Adrenal gland (tissue), 12 donors: Measurements from ENCODE around the gene TCP11L2. TPM values are rescaled to one million over a fixed set of nuclear protein-coding genes. Genes with fewer than 3 reads are reported as not detected.

Experiments used
- DNase-seq, 7 donors: peaks; one replicate each; pipeline ENCODE4 v3.0.0-alpha.2; 2019 to 2020
- H3K27ac ChIP-seq, 5 donors: fragments of 200-600 bp; sonication (generic) in 4 of 5; 1 replicate in 3 of 5; 2 replicates in 2 of 5; pipeline versions ENCODE4 v1.5.1 to v1.8.0; 2016 to 2020; ENCODE audit warnings: mild to moderate bottlenecking in 1 of 5
- H3K27me3 ChIP-seq: fragments of 200-600 bp; 2 replicates; pipeline ENCODE4 v1.8.0; 2021
- H3K36me3 ChIP-seq, 2 donors: fragments of 200-600 bp; replicated peaks in 1 of 2; 1 replicate in 1 of 2; 2 replicates in 1 of 2; pipeline versions ENCODE4 v1.5.1 to v1.8.0; 2018 to 2022
- H3K4me1 ChIP-seq, 2 donors: fragments of 200-600 bp; replicated peaks in 1 of 2; 1 replicate in 1 of 2; 2 replicates in 1 of 2; pipeline versions ENCODE4 v1.5.1 to v1.8.0; 2018 to 2021
- H3K4me3 ChIP-seq, 4 donors: fragments of 200-600 bp; sonication (generic) in 3 of 4; one replicate each; pipeline ENCODE4 v1.5.1; 2016 to 2018
- H3K9me3 ChIP-seq, 3 donors: fragments of 200-600 bp; sonication (generic) in 1 of 3; replicated peaks in 1 of 3; 1 replicate in 2 of 3; 2 replicates in 1 of 3; pipeline versions ENCODE4 v1.5.1 to v1.8.0; 2016 to 2021
- POLR2A ChIP-seq, 2 donors: fragments of 450-650 bp; IDR thresholded peaks; one replicate each; pipeline ENCODE4 v1.6.1; 2017; ENCODE audit warnings: antibody characterized with exemption in 2 of 2, mild to moderate bottlenecking in 2 of 2, moderate library complexity in 1 of 2
- WGBS, 4 donors: extraction: QIAGEN DNeasy Blood & Tissue Kit in 2 of 4; methylation state at CpG; one replicate each; pipeline versions ENCODE4 v1.1.5 to v1.1.7; 2013 to 2017; 5-methylcytosine and 5-hydroxymethylcytosine counted together
- intact Hi-C, 2 donors: fragments of 100-400 bp; cut with DNase I; formaldehyde crosslinking; loops; one replicate each; pipeline versions ENCODE4 v1.14.1 to v1.15.0; 2022 to 2023
- polyA plus RNA-seq, 3 donors: library from polyadenylated mRNA; stranded (reverse); fragments of 200-250 nt in 2 of 3; fragments of 350-450 nt in 1 of 3; fragmentation: Illumina TruSeq in 1 of 3; extraction: RNeasy Lipid Tissue Mini Kit (QIAGEN cat#74804) in 1 of 3; gene quantifications; one replicate each; pipeline ENCODE4 v1.2.3, GENCODE V29; 2013 to 2014
- total RNA-seq, 9 donors: library from RNA; depleted of rRNA in 4 of 9; stranded (reverse); fragments of >200 nt in 4 of 9; fragments of 120-200 nt in 1 of 9; fragmentation: NEBNext Ultra II Directional in 1 of 9; extraction: Animal tissue kit (Norgen Biotek cat#: 25700) in 1 of 9; gene quantifications; one replicate each; pipeline versions ENCODE4 v1.1.0 to v1.2.4, GENCODE V29; 2013 to 2023
- TF ChIP-seq, protein P1 (sequence below), 6 experiments: fragments of 450-650 bp in 4 of 6; fragments of 200-600 bp in 2 of 6; sonication (generic) in 1 of 6; IDR thresholded peaks; 1 replicate in 5 of 6; 2 replicates in 1 of 6; pipeline versions ENCODE4 v1.5.1 to v1.8.0; 2016 to 2021; ENCODE audit warnings: antibody characterized with exemption in 6 of 6, mild to moderate bottlenecking in 2 of 6, moderate library complexity in 1 of 6
- donor health status: healthy with polysubstance abuse.
- donor health status: Bipolar disorder and iron deficiency.
- donor health status: DM: yes; HTN: yes; CAD: no.
- donor health status: DM: no; HTN: no; CAD: no.
- donor health status: DM: no; HTN: no; CAD: no.
- donor health status: DM: yes; HTN: yes; CAD: no.

The TCP11L2 gene
- total and polyA plus RNA-seq, 12 donors: 2.3 to 70.4 (median 37.5) TPM

DNA sequence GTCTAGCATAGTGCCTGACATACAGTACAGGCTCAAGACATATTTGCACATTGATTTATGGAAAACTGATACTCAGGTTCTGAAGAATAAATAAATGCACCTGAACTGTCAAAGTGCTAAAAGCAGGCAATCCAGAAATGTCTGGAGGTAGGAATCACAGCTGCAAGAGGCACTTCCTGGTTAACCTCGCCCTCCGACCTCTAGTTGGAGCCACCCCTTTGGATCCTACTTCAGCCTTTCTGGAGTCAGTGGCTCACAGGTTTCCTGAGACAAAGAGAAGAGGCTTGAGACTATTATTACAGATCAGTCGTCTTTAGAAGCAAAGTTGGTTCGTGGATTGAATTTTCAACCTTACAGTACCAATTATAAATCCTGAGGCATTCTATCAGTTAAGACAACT is 13.0 kb downstream of the TCP11L2 start:
- Histone ChIP-seq H3K27me3 (no peaks in the 10 kb centered on the region), H3K4me1 (peaks cover 0 to 18% of the 10 kb centered on the region in 2 donors), H3K27ac (no peak overlapping the region), H3K9me3 (no peaks in the 10 kb centered on the region), H3K36me3 (peaks cover 0 to 24% of the 10 kb centered on the region in 2 donors), H3K4me3 (no peak overlapping the region)
- no peak for DNase-seq
- intact Hi-C loops: no loop called here
- no peak for TF ChIP-seq POLR2A (IDR thresholded peaks at IDR 0.05)
- TF ChIP-seq, protein P1, sequence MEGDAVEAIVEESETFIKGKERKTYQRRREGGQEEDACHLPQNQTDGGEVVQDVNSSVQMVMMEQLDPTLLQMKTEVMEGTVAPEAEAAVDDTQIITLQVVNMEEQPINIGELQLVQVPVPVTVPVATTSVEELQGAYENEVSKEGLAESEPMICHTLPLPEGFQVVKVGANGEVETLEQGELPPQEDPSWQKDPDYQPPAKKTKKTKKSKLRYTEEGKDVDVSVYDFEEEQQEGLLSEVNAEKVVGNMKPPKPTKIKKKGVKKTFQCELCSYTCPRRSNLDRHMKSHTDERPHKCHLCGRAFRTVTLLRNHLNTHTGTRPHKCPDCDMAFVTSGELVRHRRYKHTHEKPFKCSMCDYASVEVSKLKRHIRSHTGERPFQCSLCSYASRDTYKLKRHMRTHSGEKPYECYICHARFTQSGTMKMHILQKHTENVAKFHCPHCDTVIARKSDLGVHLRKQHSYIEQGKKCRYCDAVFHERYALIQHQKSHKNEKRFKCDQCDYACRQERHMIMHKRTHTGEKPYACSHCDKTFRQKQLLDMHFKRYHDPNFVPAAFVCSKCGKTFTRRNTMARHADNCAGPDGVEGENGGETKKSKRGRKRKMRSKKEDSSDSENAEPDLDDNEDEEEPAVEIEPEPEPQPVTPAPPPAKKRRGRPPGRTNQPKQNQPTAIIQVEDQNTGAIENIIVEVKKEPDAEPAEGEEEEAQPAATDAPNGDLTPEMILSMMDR (IDR thresholded peaks at IDR 0.05): no peak
- 87 to 94% (median 90%) methylated on average over 4 of the region's 4 CpGs for WGBS, 4 donors

DNA sequence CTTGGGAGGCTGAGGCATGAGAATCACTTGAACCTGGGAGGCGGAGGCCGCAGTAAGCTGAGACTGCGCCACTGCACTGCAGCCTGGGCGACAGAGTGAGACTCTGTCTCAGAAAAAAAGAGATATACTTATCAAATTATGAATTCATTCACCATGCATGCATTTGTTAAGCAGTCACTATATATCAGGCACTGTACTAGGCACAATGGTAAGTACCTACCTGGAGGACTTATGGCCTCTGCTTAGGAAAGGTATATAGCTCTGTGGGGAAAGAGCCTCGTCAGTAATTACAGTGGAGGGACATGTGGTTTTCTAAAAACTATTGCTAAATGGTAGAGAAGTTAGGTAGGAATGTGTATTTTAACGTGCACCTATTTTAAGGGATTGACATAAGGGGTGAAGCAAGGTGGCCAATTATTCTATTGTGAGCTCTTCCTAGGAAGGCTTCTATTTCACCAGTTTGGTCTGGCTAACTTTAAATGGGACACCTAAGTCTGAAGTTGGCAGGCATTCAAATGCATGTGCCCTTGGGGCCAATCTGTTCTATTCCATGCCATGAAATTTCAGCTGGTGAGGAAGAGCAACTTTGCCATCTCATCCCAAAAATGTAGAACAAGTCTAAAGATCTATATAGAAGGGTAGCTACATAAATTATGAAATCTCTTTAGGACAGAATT is 15.0 kb downstream of the TCP11L2 start:
- intact Hi-C loops: no loop called here
- 93 to 96% (median 94%) methylated on average over 6 of the region's 6 CpGs for WGBS, 4 donors
- TF ChIP-seq, protein P1 (IDR thresholded peaks at IDR 0.05): no peak
- TF ChIP-seq POLR2A (IDR thresholded peaks at IDR 0.05): no peak
- H3K4me3 ChIP-seq: no peak overlapping the region
- peaks cover 0 to 39% of the 10 kb centered on the region in 2 donors for H3K36me3 ChIP-seq
- H3K27me3 ChIP-seq: no peaks in the 10 kb centered on the region
- no peaks in the 10 kb centered on the region for H3K9me3 ChIP-seq
- H3K27ac ChIP-seq: no peak overlapping the region
- peaks cover 0 to 5% of the 10 kb centered on the region in 2 donors for H3K4me1 ChIP-seq
- peak; percentile 39 to 66 (median 58) for DNase-seq

DNA sequence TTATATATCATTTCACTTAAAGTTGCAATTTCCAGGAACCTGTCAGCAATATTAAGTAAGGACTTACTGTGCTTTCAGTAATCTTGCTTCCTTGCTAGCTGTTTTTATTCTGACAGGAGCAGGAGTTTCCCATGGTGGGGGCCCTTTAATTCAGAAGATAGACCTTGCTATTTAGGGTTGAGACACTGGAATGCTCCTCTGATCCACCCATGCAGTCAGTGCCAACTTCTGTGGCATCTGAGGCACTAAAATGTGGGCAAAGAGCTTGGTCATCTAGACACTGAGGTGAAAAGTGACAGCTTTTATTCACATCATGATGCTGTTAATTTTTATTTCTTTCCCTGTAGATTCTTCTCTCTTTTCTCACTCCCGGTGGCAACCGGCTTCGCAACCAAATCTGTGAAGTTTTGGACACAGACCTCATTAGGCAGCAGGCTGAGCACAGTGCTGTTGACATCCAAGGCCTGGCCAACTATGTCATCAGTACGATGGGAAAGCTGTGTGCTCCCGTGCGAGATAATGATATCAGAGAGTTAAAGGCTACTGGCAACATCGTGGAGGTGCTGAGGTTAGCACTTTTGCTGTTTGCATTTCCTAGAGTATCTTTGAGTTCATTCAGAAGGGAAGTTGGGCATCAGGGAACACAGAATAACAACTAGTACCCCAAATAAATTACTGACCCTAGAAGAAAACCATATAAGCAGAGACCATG is 18.8 kb downstream of the TCP11L2 start:
- H3K36me3 ChIP-seq: peaks cover 0 to 49% of the 10 kb centered on the region in 2 donors
- intact Hi-C loops: no loop called here
- DNase-seq: no peak

DNA sequence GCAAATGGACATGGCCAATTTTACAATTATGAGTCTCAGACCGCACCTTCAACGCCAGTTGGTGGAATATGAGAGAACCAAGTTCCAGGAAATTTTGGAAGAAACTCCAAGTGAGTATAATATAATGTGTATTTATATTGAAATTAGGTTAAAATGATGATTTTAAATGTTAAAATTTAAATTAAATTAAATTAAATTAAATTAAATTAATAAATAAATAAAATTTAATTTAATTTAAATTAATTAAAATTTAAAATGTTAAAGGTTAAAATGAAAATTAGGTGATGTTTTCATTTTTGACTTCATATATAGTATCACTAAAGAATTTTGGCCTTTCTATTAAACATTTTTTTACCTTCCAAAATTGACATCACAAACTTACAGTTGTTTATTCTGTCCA is 21.0 kb downstream of the TCP11L2 start:
- intact Hi-C loops: no loop called here
- no peak for DNase-seq
- Histone ChIP-seq H3K27ac (no peak overlapping the region), H3K36me3 (peaks cover 0 to 57% of the 10 kb centered on the region in 2 donors), H3K9me3 (no peaks in the 10 kb centered on the region), H3K4me3 (no peak overlapping the region), H3K4me1 (peaks cover 2 to 5% of the 10 kb centered on the region in 2 donors), H3K27me3 (no peaks in the 10 kb centered on the region)
- TF ChIP-seq POLR2A (IDR thresholded peaks at IDR 0.05): no peak
- TF ChIP-seq, protein P1 (IDR thresholded peaks at IDR 0.05): no peak
- 95 to 99% (median 98%) methylated on average over 2 of the region's 2 CpGs for WGBS, 4 donors

More for the DNA sequence above, 18.8 kb downstream of the TCP11L2 start:
- no peak for TF ChIP-seq POLR2A (IDR thresholded peaks at IDR 0.05)
- TF ChIP-seq, protein P1 (IDR thresholded peaks at IDR 0.05): no peak
- no peak overlapping the region for H3K4me3 ChIP-seq
- WGBS, 4 donors: 59 to 75% (median 69%) methylated on average over 7 of the region's 7 CpGs
- H3K4me1 ChIP-seq: peaks cover 0 to 5% of the 10 kb centered on the region in 2 donors
- H3K9me3 ChIP-seq: no peaks in the 10 kb centered on the region
- H3K27ac ChIP-seq: no peak overlapping the region
- no peaks in the 10 kb centered on the region for H3K27me3 ChIP-seq
